GM23338 (cell line): Measurements from ENCODE around the gene ADGRV1. TPM values are rescaled to one million over a fixed set of nuclear protein-coding genes. Genes with fewer than 3 reads are reported as not detected.

Source experiments
- ATAC-seq: fragments of 200-7000 bp; cut with Tn5 transposase; 3 replicates; pipeline ENCODE4 v1.9.1; 2020
- DNase-seq: peaks from one replicate; pipeline ENCODE4 v3.0.0-alpha.2; 2015; ENCODE audit warnings: low spot score
- H2AFZ ChIP-seq: fragments of 200-600 bp; sonication (generic); 2 replicates; pipeline ENCODE4 v1.8.0; 2016; ENCODE audit warnings: antibody characterized with exemption, mild to moderate bottlenecking, moderate library complexity
- H3F3A ChIP-seq: fragments of 200-600 bp; sonication (generic); replicated peaks from 2 replicates; pipeline ENCODE4 v1.8.0; 2017; ENCODE audit warnings: antibody characterized with exemption, mixed run types, low read depth
- H3K27ac ChIP-seq: fragments of 200-600 bp; sonication (generic); 2 replicates; pipeline ENCODE4 v1.6.1; 2016; ENCODE audit warnings: low read depth
- H3K27me3 ChIP-seq: fragments of 200-600 bp; sonication (generic); 2 replicates; pipeline ENCODE4 v1.8.0; 2016; ENCODE audit warnings: mild to moderate bottlenecking, mixed run types, moderate library complexity; ENCODE audit not compliant: insufficient read depth
- H3K36me3 ChIP-seq: fragments of 200-600 bp; sonication (generic); 2 replicates; pipeline ENCODE4 v1.8.0; 2016; ENCODE audit warnings: mild to moderate bottlenecking; ENCODE audit not compliant: insufficient read depth
- H3K4me1 ChIP-seq: fragments of 200-600 bp; sonication (generic); 2 replicates; pipeline ENCODE4 v1.8.0; 2016; ENCODE audit warnings: mild to moderate bottlenecking, moderate library complexity; ENCODE audit not compliant: insufficient read depth
- H3K4me2 ChIP-seq: fragments of 200-600 bp; sonication (generic); 2 replicates; pipeline ENCODE4 v1.7.1; 2017; ENCODE audit warnings: mixed run types
- H3K4me3 ChIP-seq: fragments of 200-600 bp; sonication (generic); 2 replicates; pipeline ENCODE4 v1.6.1; 2016; ENCODE audit warnings: mixed run types
- H3K79me2 ChIP-seq: fragments of 200-600 bp; sonication (generic); replicated peaks from 2 replicates; pipeline ENCODE4 v1.8.0; 2017; ENCODE audit warnings: mild to moderate bottlenecking; ENCODE audit not compliant: insufficient read depth
- H3K9me2 ChIP-seq: fragments of 200-600 bp; sonication (generic); 2 replicates; pipeline ENCODE4 v1.8.0; 2017; ENCODE audit not compliant: insufficient read depth
- H4K20me1 ChIP-seq: fragments of 200-600 bp; sonication (generic); replicated peaks from 2 replicates; pipeline ENCODE4 v1.8.0; 2017; ENCODE audit warnings: mild to moderate bottlenecking; ENCODE audit not compliant: insufficient read depth
- H3K27ac Mint-ChIP-seq: 2 replicates; pipeline ENCODE4 v1.8.0; 2020; ENCODE audit warnings: inconsistent platforms, mild to moderate bottlenecking, moderate library complexity, mixed read lengths
- H3K27me3 Mint-ChIP-seq: 3 replicates; pipeline ENCODE4 v1.8.0; 2022; ENCODE audit warnings: low read depth, mild to moderate bottlenecking, moderate library complexity, mixed read lengths, inconsistent platforms; ENCODE audit not compliant: insufficient read depth, poor library complexity
- H3K36me3 Mint-ChIP-seq: 3 replicates; pipeline ENCODE4 v1.8.0; 2021; ENCODE audit warnings: low read depth, mild to moderate bottlenecking, inconsistent platforms, moderate library complexity, mixed read lengths
- H3K4me1 Mint-ChIP-seq: 3 replicates; pipeline ENCODE4 v1.8.0; 2020; ENCODE audit warnings: mild to moderate bottlenecking, inconsistent platforms, mixed read lengths
- H3K4me3 Mint-ChIP-seq: 3 replicates; pipeline ENCODE4 v1.8.0; 2021; ENCODE audit warnings: moderate library complexity, mild to moderate bottlenecking, inconsistent platforms, mixed read lengths
- H3K9me3 Mint-ChIP-seq: 3 replicates; pipeline ENCODE4 v1.8.0; 2020; ENCODE audit warnings: moderate library complexity, mild to moderate bottlenecking, inconsistent platforms, mixed read lengths
- CREB1 ChIP-seq: fragments of 250-450 bp; sonication (Bioruptor Pico); IDR thresholded peaks from 2 replicates; pipeline ENCODE4 v1.5.0; 2020; ENCODE audit warnings: low read depth, mild to moderate bottlenecking, moderate library complexity
- EZH2 ChIP-seq: fragments of 200-600 bp; sonication (generic); IDR thresholded peaks from one replicate; pipeline ENCODE4 v1.8.0; 2017; ENCODE audit warnings: antibody characterized with exemption, mild to moderate bottlenecking, low read depth; ENCODE audit not compliant: unreplicated experiment
- EZH2phosphoT487 ChIP-seq: fragments of 200-600 bp; sonication (generic); IDR thresholded peaks from one replicate; pipeline ENCODE4 v1.8.1; 2018; ENCODE audit warnings: antibody characterized with exemption; ENCODE audit not compliant: unreplicated experiment
- JUNB ChIP-seq: IDR thresholded peaks from one replicate; pipeline ENCODE4 v1.6.1; 2016; ENCODE audit warnings: antibody characterized with exemption; ENCODE audit not compliant: unreplicated experiment
- NANOG ChIP-seq: IDR thresholded peaks from 2 replicates; pipeline ENCODE4 v1.6.1; 2016; ENCODE audit warnings: antibody characterized with exemption, borderline replicate concordance
- POLR2AphosphoS5 ChIP-seq: IDR thresholded peaks from 2 replicates; pipeline ENCODE4 v1.6.1; 2016; ENCODE audit warnings: antibody characterized with exemption, low read depth
- STAT1 ChIP-seq: IDR thresholded peaks from one replicate; pipeline ENCODE4 v1.6.1; 2016; ENCODE audit warnings: antibody characterized with exemption; ENCODE audit not compliant: unreplicated experiment
- ZNF331 ChIP-seq: fragments of 250-450 bp; sonication (Bioruptor Pico); IDR thresholded peaks from 2 replicates; pipeline ENCODE4 v1.5.0; 2020; ENCODE audit warnings: low read depth, mild to moderate bottlenecking, moderate library complexity
- polyA plus RNA-seq: library from polyadenylated mRNA; unstranded; fragments of >200 nt; fragmentation: Nextera tagmentation; extraction: Ambion mirVana; gene quantifications from 2 replicates; pipeline ENCODE4 v1.2.1, GENCODE V29; 2016
- total RNA-seq: library from RNA; depleted of rRNA; stranded (reverse); fragments of >200 nt; shearing (Covaris generic); gene quantifications from 2 replicates; pipeline ENCODE4 v1.2.3, GENCODE V29; 2014
- TF ChIP-seq, protein P1 (sequence below): IDR thresholded peaks from one replicate; pipeline ENCODE4 v1.6.1; 2018; ENCODE audit warnings: antibody characterized with exemption; ENCODE audit not compliant: unreplicated experiment
- TF ChIP-seq, protein P2 (sequence below), 2 experiments: fragments of 200-600 bp in 1 of 2; sonication (generic) in 1 of 2; conservative IDR thresholded peaks; 2 replicates each; pipeline versions ENCODE4 v1.5.1 to v1.6.1; 2016 to 2017; ENCODE audit warnings: antibody characterized with exemption in 2 of 2, low read depth in 2 of 2, mild to moderate bottlenecking in 2 of 2, moderate library complexity in 1 of 2
- TF ChIP-seq, protein P3 (sequence below): IDR thresholded peaks from 2 replicates; pipeline ENCODE4 v1.6.1; 2016; ENCODE audit warnings: antibody characterized with exemption

Gene ADGRV1
- total and polyA plus RNA-seq, 2 experiments from 2014 or later = 46.1 to 149 TPM

DNA sequence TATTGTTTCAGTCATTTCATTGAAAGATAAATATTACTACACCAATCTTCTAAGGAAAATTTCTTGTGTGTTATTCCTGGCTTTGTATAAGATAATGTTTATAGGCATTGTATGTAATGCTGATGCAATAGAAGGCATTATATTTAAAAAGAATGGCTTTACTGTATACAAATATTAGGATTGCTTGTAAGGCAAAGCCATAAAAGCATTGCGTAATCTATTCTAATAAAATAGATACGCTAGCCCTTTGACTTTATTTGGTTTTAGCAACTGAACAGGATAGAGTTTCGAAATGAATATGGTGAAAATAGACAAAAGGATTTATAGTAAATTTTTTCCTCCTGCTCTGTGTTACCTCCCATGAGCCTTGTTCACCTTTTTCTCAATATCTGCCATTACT is 23.7 kb upstream of the ADGRV1 start:
- H3K4me3 ChIP-seq = no peak overlapping the region
- H3K9me2 ChIP-seq = no peaks in the 10 kb centered on the region
- H3K27me3 ChIP-seq = no peaks in the 10 kb centered on the region
- no peaks in the 10 kb centered on the region for H3K36me3 ChIP-seq
- H3K4me1 ChIP-seq = peaks cover 29% of the 10 kb centered on the region
- H3K4me2 ChIP-seq = no peak overlapping the region
- H3K4me3 Mint-ChIP-seq = no peak overlapping the region
- no peaks in the 10 kb centered on the region; the same call in 2 of the 3 replicates for H3K36me3 Mint-ChIP-seq
- H4K20me1 ChIP-seq = no peaks in the 10 kb centered on the region
- H3K4me1 Mint-ChIP-seq = peaks cover 24% of the 10 kb centered on the region
- DNase-seq = no peak
- no peak overlapping the region for H3K27ac ChIP-seq
- no peaks in the 10 kb centered on the region for H3K79me2 ChIP-seq
- H3F3A ChIP-seq = no peaks in the 10 kb centered on the region
- no peak overlapping the region for H3K27ac Mint-ChIP-seq
- H3K27me3 Mint-ChIP-seq = peaks cover 4% of the 10 kb centered on the region
- no peak for ATAC-seq
- TF ChIP-seq JUNB (no peak), NANOG (no peak), STAT1 (no peak), EZH2phosphoT487 (no peak), ZNF331 (CRISPR knock-in tag) (no peak), EZH2 (no peak), CREB1 (CRISPR knock-in tag) (no peak), POLR2AphosphoS5 (no peak)
- TF ChIP-seq, protein P1, sequence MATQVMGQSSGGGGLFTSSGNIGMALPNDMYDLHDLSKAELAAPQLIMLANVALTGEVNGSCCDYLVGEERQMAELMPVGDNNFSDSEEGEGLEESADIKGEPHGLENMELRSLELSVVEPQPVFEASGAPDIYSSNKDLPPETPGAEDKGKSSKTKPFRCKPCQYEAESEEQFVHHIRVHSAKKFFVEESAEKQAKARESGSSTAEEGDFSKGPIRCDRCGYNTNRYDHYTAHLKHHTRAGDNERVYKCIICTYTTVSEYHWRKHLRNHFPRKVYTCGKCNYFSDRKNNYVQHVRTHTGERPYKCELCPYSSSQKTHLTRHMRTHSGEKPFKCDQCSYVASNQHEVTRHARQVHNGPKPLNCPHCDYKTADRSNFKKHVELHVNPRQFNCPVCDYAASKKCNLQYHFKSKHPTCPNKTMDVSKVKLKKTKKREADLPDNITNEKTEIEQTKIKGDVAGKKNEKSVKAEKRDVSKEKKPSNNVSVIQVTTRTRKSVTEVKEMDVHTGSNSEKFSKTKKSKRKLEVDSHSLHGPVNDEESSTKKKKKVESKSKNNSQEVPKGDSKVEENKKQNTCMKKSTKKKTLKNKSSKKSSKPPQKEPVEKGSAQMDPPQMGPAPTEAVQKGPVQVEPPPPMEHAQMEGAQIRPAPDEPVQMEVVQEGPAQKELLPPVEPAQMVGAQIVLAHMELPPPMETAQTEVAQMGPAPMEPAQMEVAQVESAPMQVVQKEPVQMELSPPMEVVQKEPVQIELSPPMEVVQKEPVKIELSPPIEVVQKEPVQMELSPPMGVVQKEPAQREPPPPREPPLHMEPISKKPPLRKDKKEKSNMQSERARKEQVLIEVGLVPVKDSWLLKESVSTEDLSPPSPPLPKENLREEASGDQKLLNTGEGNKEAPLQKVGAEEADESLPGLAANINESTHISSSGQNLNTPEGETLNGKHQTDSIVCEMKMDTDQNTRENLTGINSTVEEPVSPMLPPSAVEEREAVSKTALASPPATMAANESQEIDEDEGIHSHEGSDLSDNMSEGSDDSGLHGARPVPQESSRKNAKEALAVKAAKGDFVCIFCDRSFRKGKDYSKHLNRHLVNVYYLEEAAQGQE = no peak
- TF ChIP-seq, protein P2, sequence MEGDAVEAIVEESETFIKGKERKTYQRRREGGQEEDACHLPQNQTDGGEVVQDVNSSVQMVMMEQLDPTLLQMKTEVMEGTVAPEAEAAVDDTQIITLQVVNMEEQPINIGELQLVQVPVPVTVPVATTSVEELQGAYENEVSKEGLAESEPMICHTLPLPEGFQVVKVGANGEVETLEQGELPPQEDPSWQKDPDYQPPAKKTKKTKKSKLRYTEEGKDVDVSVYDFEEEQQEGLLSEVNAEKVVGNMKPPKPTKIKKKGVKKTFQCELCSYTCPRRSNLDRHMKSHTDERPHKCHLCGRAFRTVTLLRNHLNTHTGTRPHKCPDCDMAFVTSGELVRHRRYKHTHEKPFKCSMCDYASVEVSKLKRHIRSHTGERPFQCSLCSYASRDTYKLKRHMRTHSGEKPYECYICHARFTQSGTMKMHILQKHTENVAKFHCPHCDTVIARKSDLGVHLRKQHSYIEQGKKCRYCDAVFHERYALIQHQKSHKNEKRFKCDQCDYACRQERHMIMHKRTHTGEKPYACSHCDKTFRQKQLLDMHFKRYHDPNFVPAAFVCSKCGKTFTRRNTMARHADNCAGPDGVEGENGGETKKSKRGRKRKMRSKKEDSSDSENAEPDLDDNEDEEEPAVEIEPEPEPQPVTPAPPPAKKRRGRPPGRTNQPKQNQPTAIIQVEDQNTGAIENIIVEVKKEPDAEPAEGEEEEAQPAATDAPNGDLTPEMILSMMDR (conservative IDR thresholded peaks at IDR 0.05; ENCODE audit: low read depth in 2 of 2) = no peak
- TF ChIP-seq, protein P3, sequence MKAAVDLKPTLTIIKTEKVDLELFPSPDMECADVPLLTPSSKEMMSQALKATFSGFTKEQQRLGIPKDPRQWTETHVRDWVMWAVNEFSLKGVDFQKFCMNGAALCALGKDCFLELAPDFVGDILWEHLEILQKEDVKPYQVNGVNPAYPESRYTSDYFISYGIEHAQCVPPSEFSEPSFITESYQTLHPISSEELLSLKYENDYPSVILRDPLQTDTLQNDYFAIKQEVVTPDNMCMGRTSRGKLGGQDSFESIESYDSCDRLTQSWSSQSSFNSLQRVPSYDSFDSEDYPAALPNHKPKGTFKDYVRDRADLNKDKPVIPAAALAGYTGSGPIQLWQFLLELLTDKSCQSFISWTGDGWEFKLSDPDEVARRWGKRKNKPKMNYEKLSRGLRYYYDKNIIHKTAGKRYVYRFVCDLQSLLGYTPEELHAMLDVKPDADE = no peak
- H3K9me3 Mint-ChIP-seq = no peaks in the 10 kb centered on the region; the same call in 2 of the 3 replicates
- H2AFZ ChIP-seq = no peak overlapping the region
